Heart right ventricle (tissue), 16 donors: ENCODE results near the gene RTP4. TPM values are rescaled to one million over a fixed set of nuclear protein-coding genes. Genes with fewer than 3 reads are reported as not detected.

Experiments used
- ATAC-seq, 8 donors: fragments of 200-7000 bp; cut with Tn5 transposase; one replicate each; pipeline ENCODE4 v1.9.1; 2020; ENCODE audit warnings: mild to moderate bottlenecking in 8 of 8, moderate library complexity in 8 of 8, moderate number of reproducible peaks in 1 of 8
- DNase-seq, 2 donors: peaks; one replicate each; pipeline ENCODE4 v3.0.0-alpha.2; 2020
- H3K27ac ChIP-seq, 10 donors: fragments of 200-600 bp; sonication (generic) in 2 of 10; one replicate each; pipeline versions ENCODE4 v1.5.0 to v1.8.0; 2020 to 2022; ENCODE audit warnings: mild to moderate bottlenecking in 3 of 10
- H3K27me3 ChIP-seq, 7 donors: fragments of 200-600 bp; one replicate each; pipeline ENCODE4 v1.8.0; 2021 to 2022; ENCODE audit warnings: mild to moderate bottlenecking in 2 of 7
- H3K36me3 ChIP-seq, 9 donors: fragments of 200-600 bp; sonication (generic) in 1 of 9; one replicate each; pipeline versions ENCODE4 v1.5.0 to v1.8.0; 2020 to 2022; ENCODE audit warnings: mild to moderate bottlenecking in 2 of 9
- H3K4me1 ChIP-seq, 9 donors: fragments of 200-600 bp; sonication (generic) in 1 of 9; one replicate each; pipeline versions ENCODE4 v1.5.0 to v1.8.0; 2020 to 2022; ENCODE audit warnings: mild to moderate bottlenecking in 4 of 9
- H3K4me3 ChIP-seq, 10 donors: fragments of 200-600 bp; sonication (generic) in 2 of 10; one replicate each; pipeline versions ENCODE4 v1.5.0 to v1.8.0; 2020 to 2022; ENCODE audit warnings: mild to moderate bottlenecking in 7 of 10, moderate library complexity in 2 of 10
- H3K9me3 ChIP-seq, 11 donors: fragments of 200-600 bp in 10 of 11; sonication (generic) in 2 of 11; one replicate each; pipeline versions ENCODE4 v1.5.0 to v1.8.0; 2013 to 2022; ENCODE audit warnings: mild to moderate bottlenecking in 2 of 11, control low read depth in 1 of 11, moderate library complexity in 1 of 11
- CTCF ChIP-seq, 9 donors: fragments of 200-600 bp; sonication (generic) in 2 of 9; IDR thresholded peaks; one replicate each; pipeline versions ENCODE4 v1.5.0 to v1.8.0; 2021 to 2022; ENCODE audit warnings: antibody characterized with exemption in 9 of 9, mild to moderate bottlenecking in 5 of 9, moderate library complexity in 1 of 9
- WGBS, 2 donors: extraction: QIAGEN DNeasy Blood & Tissue Kit; methylation state at CpG; one replicate each; pipeline ENCODE4 v1.1.7; 2013; ENCODE audit warnings: inconsistent platforms in 1 of 2; 5-methylcytosine and 5-hydroxymethylcytosine counted together
- intact Hi-C, 10 donors: fragments of 100-400 bp; cut with DNase I; formaldehyde crosslinking; loops; one replicate each; pipeline versions ENCODE4 v1.11.1 to v1.14.2; 2022
- polyA plus RNA-seq, 2 donors: library from polyadenylated mRNA; stranded (reverse); fragments of 200-250 nt; gene quantifications; one replicate each; pipeline ENCODE4 v1.2.3, GENCODE V29; 2013
- total RNA-seq, 10 donors: library from RNA; stranded (reverse); fragmentation: NEBNext Ultra II Directional in 3 of 10; extraction: Animal tissue kit (Norgen Biotek cat#: 25700) in 3 of 10; gene quantifications; one replicate each; pipeline versions ENCODE4 v1.2.1 to v1.2.4, GENCODE V29; 2021 to 2023
- donor health status: Arrhythmogenic right ventricular cardiomyopathy.
- donor health status: ischemic (EF 13 %, LVEDD 7.1; RV severe dilation, severe dysfunction).
- donor health status: healthy with polysubstance abuse.
- donor health status: DM: no; HTN: yes; CAD: no.
- donor health status: DM: no; HTN: no; CAD: no.
- donor health status: ischemic (EF 25% LVEDD 6.9; RV normal size, moderate dysfunction).
- donor health status: ischemic (EF 25% LVEDD 5.7; RV mildly dilated, moderate dysfunction).
- donor health status: healthy.
- donor health status: DM: yes; HTN: yes; CAD: no.
- donor health status: Ischemic cardiomyopathy.
- donor health status: ischemic (EF 35%, LVEDD 5.7; RV mildly dilated, moderate dysfunction).
- donor health status: nonischemic (EF 11% LVEDD 7.7; RV severe dilation, severe dysfunction).
- donor health status: DM: yes; HTN: yes; CAD: no.
- donor health status: PGD.
- donor health status: ischemic (EF 29% LVEDD 5.4; RV normal size, mild dysfunction).
- donor health status: nonischemic (EF 23%, LVEDD 6.1; RV moderate dilation, normal function).

The RTP4 gene
- total and polyA plus RNA-seq, 12 donors = 0.74 to 4.7 (median 1.6) TPM

- ATAC-seq = no peak
- H3K4me1 ChIP-seq = no peaks in the 10 kb centered on the region
- H3K27ac ChIP-seq = no peak overlapping the region
- H3K9me3 ChIP-seq = no peaks in the 10 kb centered on the region
- WGBS, 2 donors = 85 to 88% methylated on average over 1 of the region's 1 CpG
- no peak overlapping the region for H3K4me3 ChIP-seq
- peaks cover 0 to 6% (median 0%) of the 10 kb centered on the region in 7 donors for H3K27me3 ChIP-seq
- no peak for TF ChIP-seq CTCF (IDR thresholded peaks at IDR 0.05)
- intact Hi-C loops = no loop called here
- H3K36me3 ChIP-seq = no peaks in the 10 kb centered on the region
- DNase-seq = no peak
Observed at GRCh38 chr3:187340578-187340977, 27.6 kb upstream of the RTP4 start.

- no peaks in the 10 kb centered on the region for H3K4me1 ChIP-seq
- ATAC-seq (no peak), DNase-seq (no peak)
- H3K36me3 ChIP-seq = no peaks in the 10 kb centered on the region
- intact Hi-C loops = no loop called here
- no peaks in the 10 kb centered on the region for H3K9me3 ChIP-seq
- no peak for TF ChIP-seq CTCF (IDR thresholded peaks at IDR 0.05)
- peak overlapping the region in 1 of 10 donors; percentile 8 for H3K27ac ChIP-seq
- no peak overlapping the region for H3K4me3 ChIP-seq
- WGBS, 2 donors = 84 to 85% methylated on average over 4 of the region's 4 CpGs
- peaks cover 0 to 6% (median 0%) of the 10 kb centered on the region in 7 donors for H3K27me3 ChIP-seq
Observed at GRCh38 chr3:187342255-187342654, 25.9 kb upstream of the RTP4 start.

- H3K4me3 ChIP-seq = no peak overlapping the region
- H3K27ac ChIP-seq = peak overlapping the region in 1 of 10 donors; percentile 36
- ATAC-seq (no peak), DNase-seq (no peak)
- intact Hi-C loops = no loop called here
- TF ChIP-seq CTCF (IDR thresholded peaks at IDR 0.05) = no peak
- 80% methylated on average over 1 of the region's 1 CpG for WGBS, 2 donors
- no peaks in the 10 kb centered on the region for H3K4me1 ChIP-seq
- H3K27me3 ChIP-seq = peaks cover 0 to 4% (median 0%) of the 10 kb centered on the region in 7 donors
- no peaks in the 10 kb centered on the region for H3K9me3 ChIP-seq
- no peaks in the 10 kb centered on the region for H3K36me3 ChIP-seq
Observed at GRCh38 chr3:187343670-187344069, 24.5 kb upstream of the RTP4 start.

GRCh38 chr3:187352581-187353575 is 15.3 kb upstream of the RTP4 start:
- 78 to 79% methylated on average over 13 of the region's 13 CpGs for WGBS, 2 donors
- no peak for DNase-seq

More at GRCh38 chr3:187352581-187353575, 15.3 kb upstream of the RTP4 start:
- H3K4me1 ChIP-seq = no peaks in the 10 kb centered on the region
- ATAC-seq = no peak
- no peaks in the 10 kb centered on the region for H3K9me3 ChIP-seq
- H3K27ac ChIP-seq = no peak overlapping the region
- H3K4me3 ChIP-seq = no peak overlapping the region
- intact Hi-C loops = no loop called here
- no peak for TF ChIP-seq CTCF (IDR thresholded peaks at IDR 0.05)
- peaks cover 0 to 9% (median 0%) of the 10 kb centered on the region in 7 donors for H3K27me3 ChIP-seq
- H3K36me3 ChIP-seq = no peaks in the 10 kb centered on the region
